GM12892 (cell line): ENCODE measurements around the gene BSPRY.
A peak's percentile ranks its signal among the peaks of the same experiment; 100 is the strongest.

Experiments
- DNase-seq: peaks from one replicate; pipeline ENCODE4 v3.0.0; 2011; ENCODE audit not compliant: insufficient read length
- FAIRE-seq: peaks from 2 replicates; lab custom pipeline; 2011; peaks lifted over from hg19 to GRCh38; lab: Jason Lieb, UNC
- POLR2A ChIP-seq: IDR thresholded peaks from 2 replicates; pipeline ENCODE4 v1.6.1; 2011; ENCODE audit warnings: low read depth, low read length, control low read depth
- POLR2AphosphoS5 ChIP-seq: IDR thresholded peaks from 2 replicates; pipeline ENCODE4 v1.6.1; 2011; ENCODE audit warnings: low read depth, low read length, control low read depth
- TAF1 ChIP-seq: IDR thresholded peaks from 2 replicates; pipeline ENCODE4 v1.6.1; 2011; ENCODE audit warnings: low read depth, mild to moderate bottlenecking, control low read depth, low read length, borderline replicate concordance

Gene BSPRY

DNA sequence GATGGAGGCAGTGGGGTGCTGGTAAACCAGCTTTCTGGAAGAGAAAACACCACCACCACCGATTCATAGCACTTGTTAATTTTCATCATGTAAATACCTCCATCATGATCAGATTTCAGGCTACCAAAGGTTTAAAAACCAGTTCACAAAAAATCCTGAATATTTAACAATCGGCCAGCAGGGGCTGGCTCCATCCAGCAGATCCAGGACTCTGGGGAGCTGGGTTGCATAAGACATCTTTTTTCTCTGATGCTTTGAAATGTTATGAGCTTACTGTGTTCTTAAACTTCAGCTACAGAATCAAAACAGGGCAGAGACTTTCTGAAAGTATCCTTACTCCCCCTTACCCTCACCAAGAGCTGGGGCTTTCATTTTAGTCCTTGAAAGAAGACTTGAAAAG lies 31.6 kb upstream of the BSPRY start:
- no peak for FAIRE-seq
- no peak for DNase-seq
- no peak for TF ChIP-seq POLR2A

DNA sequence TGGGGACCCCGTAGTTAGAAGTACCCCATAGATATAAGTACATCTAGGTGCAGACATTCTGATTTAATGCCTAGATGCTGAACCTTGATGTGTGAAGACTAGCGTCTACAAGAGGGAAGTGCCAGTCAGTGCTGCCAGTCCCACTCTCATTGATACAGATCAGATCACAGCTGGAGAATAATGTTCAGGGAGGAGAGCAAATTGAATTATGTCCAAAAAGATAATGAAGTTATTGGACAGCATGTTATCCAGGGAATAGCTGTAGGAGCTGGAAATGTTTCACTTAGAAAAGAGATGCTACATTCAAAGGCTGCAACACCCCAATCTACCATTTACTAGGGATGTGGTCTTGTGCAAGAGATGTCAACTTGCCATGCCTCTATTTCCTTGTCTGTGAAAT lies 30.3 kb upstream of the BSPRY start:
- TF ChIP-seq POLR2AphosphoS5: no peak
- TF ChIP-seq POLR2A: no peak
- TF ChIP-seq TAF1: no peak
- DNase-seq: no peak
- no peak for FAIRE-seq

DNA sequence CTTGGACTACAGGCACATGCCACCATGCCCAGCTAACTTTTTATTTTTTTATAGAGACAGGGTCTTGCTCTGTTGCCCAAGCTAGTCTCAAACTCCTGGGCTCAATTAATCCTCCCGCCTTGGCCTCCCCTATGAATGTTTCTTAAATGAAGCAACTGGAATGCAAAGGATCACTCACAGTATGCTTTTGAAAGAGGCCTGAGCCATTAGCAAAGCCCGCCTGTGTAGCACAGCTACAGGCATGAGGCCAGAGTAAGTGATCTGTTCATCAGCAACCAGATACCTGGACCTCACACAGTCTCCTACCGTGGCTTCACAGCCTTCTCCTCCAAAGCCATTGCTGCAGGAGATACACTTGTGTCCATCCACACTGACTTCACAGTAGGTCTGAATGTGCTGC lies 29.3 kb upstream of the BSPRY start:
- DNase-seq: no peak
- TF ChIP-seq TAF1 (no peak), POLR2AphosphoS5 (no peak), POLR2A (no peak)
- FAIRE-seq: no peak

DNA sequence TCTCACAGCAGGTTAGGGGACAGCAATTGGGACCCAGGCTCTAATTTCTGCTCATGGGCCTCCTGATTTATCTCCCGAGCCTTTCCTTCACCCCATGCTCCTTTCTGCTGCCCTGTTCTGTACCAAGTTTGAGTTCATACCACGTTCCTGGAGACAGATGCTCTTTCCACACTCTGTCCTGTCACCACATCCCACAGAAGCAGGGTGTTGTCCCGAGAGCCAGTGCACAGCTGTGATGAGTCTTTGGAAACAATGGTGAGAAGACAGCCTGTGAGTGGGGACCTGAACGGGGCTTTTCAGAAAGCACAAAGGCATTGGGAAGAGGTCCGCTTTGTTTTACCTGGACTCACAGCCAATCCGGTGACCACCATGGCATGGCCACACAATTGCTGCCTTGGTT lies 26.7 kb upstream of the BSPRY start:
- TF ChIP-seq POLR2A (no peak), POLR2AphosphoS5 (no peak), TAF1 (no peak)
- FAIRE-seq (no peak), DNase-seq (no peak)

DNA sequence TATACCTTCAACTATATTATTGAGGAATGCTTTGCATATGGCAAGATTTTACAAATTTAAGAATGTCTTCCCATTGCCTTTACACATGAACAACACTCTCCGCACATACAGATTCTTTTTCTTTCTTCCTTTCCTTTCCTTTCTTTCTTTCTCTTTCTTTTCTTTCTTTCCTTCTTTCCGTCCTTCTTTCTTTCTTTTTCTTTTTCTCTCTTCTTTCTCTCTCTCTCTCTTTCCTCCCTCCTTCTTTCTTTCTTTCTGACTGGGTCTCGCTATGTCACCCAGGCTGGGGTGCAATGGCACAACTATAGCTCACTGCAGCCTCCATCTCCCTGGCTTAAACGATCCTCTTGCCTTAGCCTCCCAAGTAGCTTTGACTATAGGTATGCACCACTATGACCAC lies 23.1 kb upstream of the BSPRY start:
- TF ChIP-seq POLR2AphosphoS5 (no peak), TAF1 (no peak), POLR2A (no peak)
- DNase-seq (no peak), FAIRE-seq (no peak)

DNA sequence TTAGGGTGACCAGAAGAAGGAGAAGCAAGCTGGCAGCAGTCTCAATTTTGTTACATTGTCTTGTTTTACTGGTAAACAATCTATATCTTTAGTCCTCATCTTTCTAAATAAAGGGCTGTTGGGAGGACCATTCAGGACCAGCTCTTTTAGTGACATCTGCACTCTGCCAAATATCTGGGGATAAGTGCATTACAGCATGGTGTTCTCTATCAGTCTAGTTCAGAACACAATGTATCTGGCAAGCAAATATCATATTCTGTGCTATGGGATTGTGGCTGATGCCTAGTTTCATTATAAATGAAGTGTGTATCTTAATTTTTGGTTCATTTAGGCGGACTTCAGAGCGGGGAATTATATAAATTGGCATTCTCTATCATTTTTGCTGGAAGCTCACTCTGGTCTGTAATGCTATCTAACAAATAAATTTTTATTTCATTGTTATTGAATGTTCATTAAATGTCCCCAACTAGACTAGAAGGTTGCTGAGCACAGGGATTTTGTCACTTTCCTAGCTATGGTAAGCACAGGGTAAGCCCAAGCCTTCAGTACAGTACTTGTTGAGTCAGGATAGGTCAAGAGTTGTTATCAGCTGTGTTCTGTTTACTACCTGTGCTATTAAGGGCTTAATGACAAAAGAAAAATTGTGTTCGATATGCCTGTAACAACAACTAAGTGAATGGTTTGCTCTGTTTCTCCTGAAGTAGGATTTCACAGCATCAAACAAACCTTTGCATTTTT lies 21.1 kb upstream of the BSPRY start:
- no peak for TF ChIP-seq TAF1
- TF ChIP-seq POLR2A: no peak
- FAIRE-seq (no peak), DNase-seq (no peak)

DNA sequence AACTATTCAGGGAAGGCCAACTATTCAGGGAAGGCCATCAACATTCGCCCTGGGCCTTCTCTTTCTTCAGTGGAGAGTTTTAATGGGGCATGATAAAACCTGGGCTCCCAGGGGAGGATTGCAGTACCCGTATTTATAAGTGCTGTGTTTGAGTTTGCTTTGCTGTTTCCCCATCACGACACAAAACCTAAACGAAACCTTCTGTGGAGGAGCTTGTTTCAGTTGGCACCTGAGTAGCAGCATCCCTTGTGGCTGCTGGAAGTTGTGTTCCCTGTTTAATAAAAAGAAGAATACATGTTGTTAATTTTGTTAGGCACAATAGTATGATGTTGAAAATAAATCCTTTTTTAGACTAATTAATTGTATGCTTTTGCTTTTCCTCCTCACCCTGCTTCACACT lies 17.6 kb upstream of the BSPRY start:
- DNase-seq: no peak
- FAIRE-seq: no peak
- TF ChIP-seq POLR2A (no peak), POLR2AphosphoS5 (no peak), TAF1 (no peak)

DNA sequence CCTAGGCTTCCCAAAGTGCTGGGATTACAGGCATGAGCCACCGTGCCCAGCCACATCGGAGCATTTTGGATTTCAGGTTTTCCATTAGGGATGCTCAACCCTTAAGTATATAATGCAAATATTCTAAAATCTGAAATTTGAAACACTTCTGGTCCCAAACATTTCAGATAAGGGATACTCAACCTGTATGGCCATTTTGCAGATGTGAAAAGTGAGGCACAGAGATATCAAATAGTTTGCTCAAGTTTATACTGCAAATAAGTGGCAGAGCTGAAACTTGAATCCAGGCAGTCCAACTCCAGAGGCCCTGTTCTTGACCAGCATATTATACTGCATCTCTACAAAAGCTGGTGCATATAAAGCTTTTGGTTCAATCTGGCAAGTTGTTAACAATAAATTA lies 11.6 kb upstream of the BSPRY start:
- DNase-seq (no peak), FAIRE-seq (no peak)
- TF ChIP-seq POLR2A: no peak
- no peak for TF ChIP-seq TAF1
- no peak for TF ChIP-seq POLR2AphosphoS5

DNA sequence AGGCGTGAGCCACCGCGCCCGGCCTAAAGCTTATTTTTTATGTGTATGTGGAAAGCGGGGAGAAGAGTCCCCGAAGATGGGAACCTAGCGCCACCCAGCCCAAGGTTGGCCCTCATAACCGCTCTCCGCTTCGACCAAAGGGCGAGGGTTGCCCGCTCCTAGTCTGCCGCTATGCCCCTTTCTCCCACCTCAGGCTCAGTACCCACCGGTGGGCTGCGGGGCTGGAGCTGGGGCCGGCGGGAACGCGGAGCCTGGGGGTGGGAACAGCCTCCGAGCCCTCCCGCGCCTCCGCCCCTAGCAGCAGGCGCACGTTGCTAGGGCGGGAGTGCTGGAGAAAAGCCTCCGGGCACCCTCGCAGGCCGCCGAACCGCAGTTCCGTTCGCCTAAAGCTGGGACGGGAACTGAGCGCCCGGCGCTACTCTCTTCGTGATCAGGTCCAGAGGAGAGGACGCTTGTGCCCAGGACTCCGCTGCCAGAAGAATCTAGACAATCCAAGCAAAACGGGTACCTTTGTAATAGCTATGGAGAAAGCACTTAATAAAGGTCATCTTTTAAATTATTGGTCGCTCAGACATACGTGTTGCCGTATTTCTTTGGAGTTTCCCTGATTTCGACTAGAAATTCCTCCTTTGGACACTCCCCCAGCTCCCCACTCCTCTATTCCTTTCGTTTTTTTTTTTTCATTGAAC lies 9.2 kb upstream of the BSPRY start, which contains the start of gene WDR31:
Gene WDR31 (minus strand): TSS at position 265 of the 689 bp plus-strand sequence. CDS start 8,253 bp downstream, outside the sequence.
- DNase-seq (peak; percentile 91), FAIRE-seq (peak; percentile 86)
- TF ChIP-seq TAF1 (peak; percentile 66; the same call in 1 of the 2 replicates), POLR2A (peak; percentile 73; the same call in 1 of the 2 replicates), POLR2AphosphoS5 (peak; percentile 70; the same call in 1 of the 2 replicates)

DNA sequence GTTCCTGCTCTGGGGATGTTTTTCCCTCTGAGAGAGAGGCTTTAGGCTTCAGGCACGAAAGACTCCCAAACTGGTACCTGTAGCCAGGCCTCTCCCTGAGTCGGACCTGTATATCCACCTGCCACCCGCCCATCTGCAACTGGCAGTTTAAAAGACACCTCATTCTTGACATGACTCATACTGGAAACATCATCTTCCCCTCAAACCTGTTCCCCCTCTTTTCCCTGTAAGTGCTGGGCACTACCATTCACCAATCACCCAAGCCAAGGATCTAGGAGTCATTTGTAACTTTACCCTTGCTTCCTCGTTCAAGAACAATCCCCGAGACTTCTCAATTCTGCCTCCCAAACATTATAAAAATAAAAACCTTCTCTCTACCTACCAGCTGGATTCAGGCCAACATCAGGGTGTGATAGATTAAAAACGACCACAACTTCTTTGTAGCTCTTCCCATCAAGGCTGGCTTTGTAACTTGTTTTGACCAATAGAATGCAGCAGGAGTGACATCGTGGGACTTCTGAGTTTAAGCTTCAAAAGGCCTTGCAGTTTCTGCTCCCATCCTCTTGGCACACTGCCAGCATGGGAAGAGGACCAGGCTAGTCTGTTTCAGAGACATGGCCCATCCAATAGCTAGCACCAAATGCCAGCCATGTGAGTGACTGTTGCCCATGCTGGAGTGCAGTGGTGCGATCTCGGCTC lies 7.5 kb upstream of the BSPRY start:
- FAIRE-seq: no peak
- no peak for DNase-seq
- TF ChIP-seq POLR2AphosphoS5 (no peak), TAF1 (no peak), POLR2A (no peak)

DNA sequence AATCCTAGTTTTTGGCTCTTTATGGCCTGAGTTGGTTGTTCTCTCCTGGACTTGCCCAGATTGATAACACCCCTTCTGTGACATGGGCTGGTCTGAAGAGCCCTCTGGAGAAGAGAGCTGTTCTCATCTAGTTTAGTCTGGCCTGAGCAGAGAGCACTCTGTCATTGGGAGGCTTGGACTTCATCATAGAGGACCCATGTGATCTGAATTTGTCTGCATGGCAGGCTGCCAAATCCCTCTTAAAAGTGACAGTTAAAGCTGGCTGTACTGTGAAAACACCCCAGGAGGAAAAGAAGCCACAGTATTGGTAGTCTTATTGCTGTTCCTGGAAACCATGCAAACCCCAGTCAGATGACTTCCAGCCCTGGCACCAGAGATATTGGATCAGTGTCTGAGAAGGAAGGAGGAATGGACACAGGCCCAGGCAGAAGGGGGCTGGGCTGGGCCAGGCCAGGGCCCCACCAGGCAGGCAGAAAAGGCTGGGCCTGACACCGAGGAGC lies 5.6 kb upstream of the BSPRY start:
- TF ChIP-seq POLR2A: no peak
- TF ChIP-seq POLR2AphosphoS5: no peak
- no peak for TF ChIP-seq TAF1
- DNase-seq: no peak
- FAIRE-seq: no peak
